Thyroid gland (tissue), 4 donors: Measurements from ENCODE around the gene FIGNL1. TPM values are rescaled to one million over a fixed set of nuclear protein-coding genes. Genes with fewer than 3 reads are reported as not detected.
A peak's percentile ranks its signal among the peaks of the same experiment; 100 is the strongest.

ENCODE experiments used
- DNase-seq, 2 donors: peaks; one replicate each; pipeline ENCODE4 v3.0.0-alpha.2; 2019
- H3K27ac ChIP-seq, 3 donors: fragments of 200-600 bp; sonication (generic); 1 replicate in 2 of 3; 2 replicates in 1 of 3; pipeline ENCODE4 v1.5.1; 2016 to 2019; ENCODE audit warnings: mild to moderate bottlenecking in 1 of 3, moderate library complexity in 1 of 3
- H3K27me3 ChIP-seq: fragments of 200-600 bp; sonication (generic); one replicate; pipeline ENCODE4 v1.5.1; 2019
- H3K36me3 ChIP-seq, 2 donors: fragments of 200-600 bp; sonication (generic); one replicate each; pipeline ENCODE4 v1.5.1; 2016 to 2019
- H3K4me1 ChIP-seq, 2 donors: fragments of 200-600 bp; sonication (generic); one replicate each; pipeline ENCODE4 v1.5.1; 2017 to 2019
- H3K4me3 ChIP-seq, 3 donors: fragments of 200-600 bp; sonication (generic); replicated peaks in 1 of 3; 1 replicate in 2 of 3; 2 replicates in 1 of 3; pipeline ENCODE4 v1.5.1; 2016; ENCODE audit warnings: mild to moderate bottlenecking in 1 of 3
- H3K9me3 ChIP-seq: fragments of 200-600 bp; sonication (generic); one replicate; pipeline ENCODE4 v1.5.1; 2017
- POLR2A ChIP-seq, 2 donors: fragments of 450-650 bp; IDR thresholded peaks; one replicate each; pipeline ENCODE4 v1.6.1; 2017; ENCODE audit warnings: antibody characterized with exemption in 2 of 2, mild to moderate bottlenecking in 2 of 2, moderate library complexity in 1 of 2
- WGBS, 2 donors: methylation state at CpG; one replicate each; pipeline ENCODE4 v1.1.5; 2017; 5-methylcytosine and 5-hydroxymethylcytosine counted together
- intact Hi-C: fragments of 100-400 bp; cut with DNase I; formaldehyde crosslinking; loops from one replicate; pipeline ENCODE4 v1.15.1; 2023
- total RNA-seq, 4 donors: library from RNA; depleted of rRNA; stranded (reverse); fragments of >200 nt; gene quantifications; one replicate each; pipeline ENCODE4 v1.2.3, GENCODE V29; 2016
- TF ChIP-seq, protein P1 (sequence below), 6 experiments: fragments of 200-600 bp in 3 of 6; fragments of 450-650 bp in 3 of 6; sonication (generic) in 3 of 6; IDR thresholded peaks; one replicate each; pipeline ENCODE4 v1.5.1; 2016 to 2019; ENCODE audit warnings: antibody characterized with exemption in 6 of 6, mild to moderate bottlenecking in 2 of 6, inconsistent platforms in 1 of 6, moderate library complexity in 1 of 6

The FIGNL1 gene
- total RNA-seq, 4 donors from 2014 or later = 5.1 to 15.9 (median 9.5) TPM

DNA sequence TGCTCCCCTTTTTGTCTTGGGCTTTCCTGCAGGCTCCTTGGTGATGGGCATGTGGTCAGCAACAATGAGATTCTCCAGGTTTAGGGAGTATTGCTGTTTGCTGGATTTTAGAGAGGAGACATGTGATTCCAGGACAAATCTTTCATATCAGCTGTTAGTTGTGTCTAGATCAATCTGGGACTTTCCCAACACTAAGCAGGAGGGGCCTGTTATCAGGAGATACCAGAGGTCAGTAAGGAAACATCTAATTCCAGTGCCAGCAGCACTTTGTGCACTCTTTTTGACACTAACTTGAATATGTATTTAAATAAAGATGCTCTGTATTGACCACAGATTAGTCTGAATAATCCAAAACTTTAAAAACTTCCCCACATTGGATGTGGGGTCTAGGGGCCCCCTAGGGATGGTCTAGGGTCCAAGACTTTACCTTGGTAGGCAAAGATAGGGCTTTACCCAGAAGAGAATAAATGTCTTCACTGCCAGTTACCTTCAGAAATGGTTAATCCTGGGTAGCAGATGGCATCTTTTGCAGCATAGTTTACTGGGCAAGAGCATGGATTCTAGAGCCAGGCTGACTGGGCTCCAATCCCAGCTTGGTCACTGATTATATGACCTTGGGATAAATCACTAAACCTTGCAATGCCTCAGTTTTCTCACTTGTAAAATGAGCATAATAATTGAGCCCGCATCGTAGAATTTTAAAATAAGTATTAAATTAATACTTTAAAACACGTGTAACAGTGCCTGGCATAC lies 6.4 kb upstream of the FIGNL1 start:
- H3K9me3 ChIP-seq = no peaks in the 10 kb centered on the region
- H3K4me1 ChIP-seq = no peaks in the 10 kb centered on the region
- WGBS, 2 donors = 83% methylated on average over 3 of the region's 3 CpGs
- no peak overlapping the region for H3K27ac ChIP-seq
- no peaks in the 10 kb centered on the region for H3K36me3 ChIP-seq
- no peak overlapping the region for H3K4me3 ChIP-seq
- DNase-seq = no peak
- no peak for TF ChIP-seq POLR2A (IDR thresholded peaks at IDR 0.05)
- TF ChIP-seq, protein P1, sequence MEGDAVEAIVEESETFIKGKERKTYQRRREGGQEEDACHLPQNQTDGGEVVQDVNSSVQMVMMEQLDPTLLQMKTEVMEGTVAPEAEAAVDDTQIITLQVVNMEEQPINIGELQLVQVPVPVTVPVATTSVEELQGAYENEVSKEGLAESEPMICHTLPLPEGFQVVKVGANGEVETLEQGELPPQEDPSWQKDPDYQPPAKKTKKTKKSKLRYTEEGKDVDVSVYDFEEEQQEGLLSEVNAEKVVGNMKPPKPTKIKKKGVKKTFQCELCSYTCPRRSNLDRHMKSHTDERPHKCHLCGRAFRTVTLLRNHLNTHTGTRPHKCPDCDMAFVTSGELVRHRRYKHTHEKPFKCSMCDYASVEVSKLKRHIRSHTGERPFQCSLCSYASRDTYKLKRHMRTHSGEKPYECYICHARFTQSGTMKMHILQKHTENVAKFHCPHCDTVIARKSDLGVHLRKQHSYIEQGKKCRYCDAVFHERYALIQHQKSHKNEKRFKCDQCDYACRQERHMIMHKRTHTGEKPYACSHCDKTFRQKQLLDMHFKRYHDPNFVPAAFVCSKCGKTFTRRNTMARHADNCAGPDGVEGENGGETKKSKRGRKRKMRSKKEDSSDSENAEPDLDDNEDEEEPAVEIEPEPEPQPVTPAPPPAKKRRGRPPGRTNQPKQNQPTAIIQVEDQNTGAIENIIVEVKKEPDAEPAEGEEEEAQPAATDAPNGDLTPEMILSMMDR (IDR thresholded peaks at IDR 0.05) = no peak
- no peaks in the 10 kb centered on the region for H3K27me3 ChIP-seq
- intact Hi-C loops = no loop called here

DNA sequence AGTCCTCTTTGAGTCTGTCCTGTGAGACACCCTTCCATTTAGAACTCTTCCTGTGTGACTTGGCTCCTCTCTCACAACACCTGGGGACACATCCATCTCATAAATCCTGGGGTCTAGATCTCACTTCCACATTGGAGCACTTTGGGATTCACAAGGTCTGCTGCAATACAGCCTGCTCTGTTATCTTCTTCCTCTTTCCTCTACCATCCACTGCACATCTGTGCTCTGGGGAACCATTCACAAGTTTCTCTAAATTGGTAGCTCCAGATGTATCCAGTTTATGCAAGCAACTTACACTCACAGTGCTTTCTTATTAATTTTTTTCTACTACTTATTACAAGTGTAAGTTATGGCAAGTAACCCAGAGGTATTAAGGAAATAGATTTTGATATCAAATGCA lies 5.5 kb upstream of the FIGNL1 start:
- no peaks in the 10 kb centered on the region for H3K27me3 ChIP-seq
- DNase-seq = no peak
- H3K9me3 ChIP-seq = no peaks in the 10 kb centered on the region
- peaks cover 3% of the 10 kb centered on the region in 2 donors for H3K4me1 ChIP-seq
- intact Hi-C loops = no loop called here
- TF ChIP-seq, protein P1 (IDR thresholded peaks at IDR 0.05) = no peak
- no peak for TF ChIP-seq POLR2A (IDR thresholded peaks at IDR 0.05)
- H3K4me3 ChIP-seq = no peak overlapping the region
- H3K27ac ChIP-seq = no peak overlapping the region
- no peaks in the 10 kb centered on the region for H3K36me3 ChIP-seq

DNA sequence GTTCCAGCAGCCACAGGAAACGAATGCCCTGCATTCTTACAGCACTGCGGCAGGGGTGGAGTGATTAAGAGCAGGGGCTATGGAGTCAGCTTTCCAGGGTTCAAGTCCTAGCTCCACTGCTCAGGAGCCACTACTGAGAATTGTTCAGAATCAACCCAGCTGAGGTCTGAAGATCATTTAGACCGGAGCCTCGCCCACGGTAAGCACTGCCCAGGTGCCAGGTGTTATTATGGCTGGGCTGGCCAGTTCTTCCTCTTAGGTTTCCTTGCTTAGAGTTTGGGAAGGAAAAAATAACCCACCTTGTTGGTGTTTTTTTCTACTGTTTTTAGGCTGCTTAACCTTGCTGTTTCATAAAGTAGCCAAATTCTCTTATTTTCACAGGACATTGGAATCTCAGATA lies 4.8 kb upstream of the FIGNL1 start:
- Histone ChIP-seq H3K27ac (no peak overlapping the region), H3K27me3 (no peaks in the 10 kb centered on the region), H3K4me1 (peaks cover 3% of the 10 kb centered on the region in 2 donors), H3K4me3 (no peak overlapping the region), H3K9me3 (no peaks in the 10 kb centered on the region), H3K36me3 (no peaks in the 10 kb centered on the region)
- WGBS, 2 donors = 72 to 75% methylated on average over 5 of the region's 5 CpGs
- DNase-seq = no peak
- intact Hi-C loops = no loop called here
- TF ChIP-seq, protein P1 (IDR thresholded peaks at IDR 0.05) = no peak
- TF ChIP-seq POLR2A (IDR thresholded peaks at IDR 0.05) = no peak

DNA sequence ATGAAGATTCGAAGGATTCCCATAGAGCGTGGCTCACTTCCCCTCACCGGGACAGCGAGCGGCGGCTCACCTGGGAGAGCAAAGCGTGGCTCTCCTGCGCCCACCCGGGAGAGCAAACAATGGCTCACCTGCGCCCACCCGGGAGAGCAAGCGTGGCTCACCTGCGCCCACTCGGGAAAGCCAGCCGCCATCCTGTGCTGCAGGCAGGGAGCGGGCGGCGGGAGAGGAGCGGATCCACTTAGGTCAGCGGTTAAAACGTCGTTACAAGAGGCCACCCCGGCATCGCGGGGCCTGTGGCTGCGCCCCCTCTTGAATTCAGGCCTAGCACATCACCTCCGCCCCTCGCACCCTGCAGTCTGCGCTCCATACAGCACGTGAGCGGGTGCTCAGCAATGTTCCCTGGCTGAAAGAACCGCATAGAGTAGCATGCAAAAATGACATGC lies 461 bp upstream of the FIGNL1 start:
- no peaks in the 10 kb centered on the region for H3K9me3 ChIP-seq
- 17 to 19% methylated on average over 29 to 32 of the region's 32 CpGs for WGBS, 2 donors
- H3K4me1 ChIP-seq = peaks cover 3 to 6% of the 10 kb centered on the region in 2 donors
- DNase-seq = peak; percentile 17 to 25
- H3K36me3 ChIP-seq = peaks cover 7 to 9% of the 10 kb centered on the region in 2 donors
- TF ChIP-seq, protein P1 (IDR thresholded peaks at IDR 0.05) = no peak
- peak overlapping the region; percentile 4 to 76 (median 19) for H3K27ac ChIP-seq
- H3K27me3 ChIP-seq = no peaks in the 10 kb centered on the region
- intact Hi-C loops = no loop called here
- peak overlapping the region; percentile 23 to 88 (median 63) for H3K4me3 ChIP-seq

DNA sequence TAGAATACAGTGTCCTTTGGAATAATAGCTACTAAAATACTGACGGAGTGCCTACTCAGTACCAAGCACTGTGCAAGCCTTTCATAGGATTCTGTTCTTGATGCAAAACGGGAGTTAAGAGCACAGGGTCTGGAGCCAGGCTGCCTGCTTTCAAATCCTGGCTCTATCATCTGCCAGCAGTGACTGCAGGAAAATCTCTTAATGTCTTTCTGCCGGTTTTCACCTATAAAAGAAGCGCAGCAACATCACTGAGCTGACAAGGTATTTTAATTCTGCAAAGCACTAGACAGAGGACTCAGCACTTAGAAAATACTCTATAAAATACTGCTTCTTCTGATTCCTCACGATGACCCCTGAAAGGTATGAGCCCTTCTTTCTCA lies 659 bp downstream of the FIGNL1 start:
- Histone ChIP-seq H3K9me3 (no peaks in the 10 kb centered on the region), H3K27me3 (no peaks in the 10 kb centered on the region), H3K27ac (peak overlapping the region in 1 of 3 donors; percentile 76), H3K4me1 (peaks cover 3 to 6% of the 10 kb centered on the region in 2 donors), H3K36me3 (peaks cover 7 to 9% of the 10 kb centered on the region in 2 donors), H3K4me3 (peak overlapping the region; percentile 23 to 88 (median 63))
- TF ChIP-seq, protein P1 (IDR thresholded peaks at IDR 0.05) = no peak
- WGBS, 2 donors = 11 to 14% methylated on average over 5 of the region's 5 CpGs
- DNase-seq = no peak
- intact Hi-C loops = no loop called here
